HG03159 (cell line): Measurements from ENCODE around the gene BLOC1S1.

ENCODE experiments used
- ATAC-seq: cut with Tn5 transposase; IDR thresholded peaks from one replicate; pipeline ENCODE4 v1.9.1; 2021; ENCODE audit warnings: mild to moderate bottlenecking, moderate library complexity; ENCODE audit not compliant: unreplicated experiment

Gene BLOC1S1

DNA sequence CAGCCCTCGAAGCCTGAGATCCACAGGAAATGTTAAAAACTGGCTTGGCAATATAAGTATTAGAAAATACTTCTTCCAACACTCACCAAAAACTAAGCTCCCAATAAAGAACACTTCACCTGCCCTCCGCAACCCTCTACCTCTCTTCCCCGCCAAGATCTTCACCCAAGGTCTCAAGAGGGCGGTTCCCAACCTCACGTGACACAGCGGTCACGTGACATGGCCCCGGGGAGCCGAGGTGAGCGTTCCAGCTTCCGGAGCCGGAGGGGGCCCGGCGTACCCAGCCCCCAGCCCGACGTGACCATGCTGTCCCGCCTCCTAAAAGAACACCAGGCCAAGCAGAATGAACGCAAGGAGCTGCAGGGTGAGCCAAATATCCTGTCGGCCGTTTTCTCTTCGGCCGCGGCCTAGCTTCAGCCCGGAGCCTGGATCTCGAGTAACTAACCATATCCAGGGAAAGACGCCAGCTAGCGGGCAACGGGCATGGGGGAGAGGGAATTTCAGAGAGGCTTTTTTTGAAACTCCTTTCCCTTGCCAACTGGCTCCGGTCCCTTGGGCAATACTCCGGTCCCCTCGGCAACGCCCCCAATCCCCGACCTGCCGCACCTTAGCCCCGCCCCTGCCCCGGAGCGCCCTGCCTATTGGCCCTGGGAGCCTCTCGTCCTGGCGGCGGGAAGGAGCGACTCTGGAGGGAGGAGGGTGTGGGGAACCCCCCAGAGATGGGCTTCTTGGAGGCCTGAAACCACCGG is at the start of gene BLOC1S1:
TSS of gene BLOC1S1 (plus strand) at position 214 of the 749 bp plus-strand sequence. CDS start at position 220, 6 bp downstream.
- ATAC-seq, result peak; percentile 92

DNA sequence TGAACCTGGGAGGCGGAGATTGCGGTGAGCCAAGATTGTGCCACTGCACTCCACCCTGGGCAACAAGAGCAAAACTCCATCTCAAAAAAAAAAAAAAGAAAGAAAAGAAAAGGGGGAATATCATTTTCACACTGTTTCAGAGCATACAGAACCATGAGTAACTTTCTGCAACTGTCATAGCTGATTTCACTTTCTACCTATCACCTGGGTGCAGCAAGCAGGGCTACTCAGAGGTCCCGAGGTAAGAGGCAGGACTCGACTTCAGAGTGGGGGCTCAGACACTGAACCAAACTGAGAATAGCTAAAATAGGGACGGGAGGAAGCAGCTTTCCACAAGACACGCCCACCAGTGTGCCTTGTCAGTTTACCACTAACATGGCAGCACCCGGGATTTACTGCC is 49.3 kb upstream of the BLOC1S1 start:
- no peak for ATAC-seq

DNA sequence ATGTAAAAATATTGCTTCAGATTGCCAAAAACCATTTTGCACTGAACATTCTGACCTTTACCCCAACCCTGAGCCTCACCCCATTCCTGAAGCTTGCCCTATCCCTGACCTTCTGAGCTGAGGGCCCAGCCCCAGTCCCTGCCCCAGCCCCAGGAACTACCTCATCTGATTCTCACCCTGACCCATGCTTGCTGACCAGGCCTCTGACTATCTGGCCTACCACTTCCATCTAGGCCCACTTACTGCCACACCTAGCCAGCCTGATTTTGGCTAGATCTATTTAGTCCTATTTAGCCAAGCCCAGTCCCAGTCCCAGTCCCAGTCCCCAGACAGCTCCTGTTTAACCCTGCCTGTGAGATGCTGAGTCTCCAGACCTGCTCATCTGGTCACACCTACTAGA is 45.6 kb upstream of the BLOC1S1 start:
- ATAC-seq, result no peak

DNA sequence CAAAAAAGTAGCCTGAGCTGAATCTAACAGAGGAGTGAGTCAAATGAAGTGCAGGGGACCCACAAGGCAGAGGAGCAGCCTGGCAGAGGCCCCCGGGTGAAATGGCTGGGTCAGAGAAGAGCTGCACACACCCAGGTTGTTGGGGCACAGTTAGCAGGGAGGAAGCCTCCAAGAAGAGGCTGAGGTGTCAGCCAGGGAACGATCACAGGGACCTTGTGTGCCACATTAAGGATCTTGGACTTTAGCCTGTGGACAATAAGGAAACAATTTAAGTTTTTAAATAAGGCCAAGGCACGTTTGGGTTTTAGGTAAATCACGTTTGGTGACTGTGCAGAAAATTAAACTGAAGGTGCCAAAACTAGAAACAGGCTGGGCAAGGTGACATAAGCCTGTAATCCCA is 44.1 kb upstream of the BLOC1S1 start:
- no peak for ATAC-seq

DNA sequence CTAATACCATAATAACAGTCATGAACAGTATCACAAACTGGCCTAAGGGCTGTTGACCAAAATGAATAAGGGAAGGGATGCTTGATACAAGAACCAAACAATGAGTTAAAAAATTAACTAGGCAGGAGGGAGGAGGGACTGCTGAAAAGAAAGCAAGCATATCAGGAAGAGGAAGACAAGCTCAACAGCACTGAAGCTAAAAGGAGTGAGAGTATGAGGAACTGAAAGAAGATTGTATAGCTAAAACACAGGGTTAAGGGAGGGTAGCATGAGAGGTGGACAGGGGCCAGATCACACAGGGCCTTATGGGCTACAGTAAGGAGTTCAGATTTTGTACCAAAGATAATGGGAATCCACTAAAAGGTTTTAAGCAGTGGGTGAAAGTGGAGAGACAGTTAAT is 42.2 kb upstream of the BLOC1S1 start:
- peak; percentile 99 for ATAC-seq

DNA sequence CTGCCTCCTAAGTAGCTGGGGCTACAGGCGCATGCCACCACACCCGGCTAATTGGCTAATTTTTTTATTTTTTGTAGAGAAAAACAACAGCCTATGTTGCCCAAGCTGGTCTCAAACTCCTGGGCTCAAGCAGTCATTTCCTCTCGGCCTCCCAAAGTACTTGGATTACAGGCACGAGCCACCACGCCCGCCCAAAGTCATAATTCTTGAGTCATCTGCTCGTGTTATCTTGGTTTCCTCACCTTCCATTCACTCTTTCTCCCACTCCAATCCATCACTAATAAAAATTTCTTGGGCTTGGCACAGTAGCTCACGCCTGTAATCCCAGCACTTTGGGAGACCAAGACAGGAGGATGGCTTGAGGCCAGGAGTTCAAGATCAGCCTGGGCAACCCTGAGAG is 40.2 kb upstream of the BLOC1S1 start:
- ATAC-seq, result no peak

DNA sequence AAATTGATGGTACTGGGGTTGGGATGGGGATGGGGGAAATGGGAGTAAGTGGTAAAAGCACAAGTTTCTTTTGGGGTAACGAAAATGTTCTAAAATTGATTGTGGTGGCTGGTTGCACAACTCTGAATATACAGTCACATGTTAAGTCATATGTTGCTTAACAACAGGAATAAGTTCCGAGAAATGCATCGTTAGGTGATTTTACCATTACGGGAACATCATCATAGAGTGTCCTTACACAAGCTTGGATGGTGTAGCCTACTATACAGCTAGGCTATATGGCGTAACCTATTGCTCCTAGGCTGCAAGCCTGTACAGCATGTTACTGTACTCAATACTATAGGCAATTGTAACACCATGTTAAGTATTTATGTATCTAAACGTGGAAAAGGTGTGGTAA is 39.1 kb upstream of the BLOC1S1 start:
- no peak for ATAC-seq

DNA sequence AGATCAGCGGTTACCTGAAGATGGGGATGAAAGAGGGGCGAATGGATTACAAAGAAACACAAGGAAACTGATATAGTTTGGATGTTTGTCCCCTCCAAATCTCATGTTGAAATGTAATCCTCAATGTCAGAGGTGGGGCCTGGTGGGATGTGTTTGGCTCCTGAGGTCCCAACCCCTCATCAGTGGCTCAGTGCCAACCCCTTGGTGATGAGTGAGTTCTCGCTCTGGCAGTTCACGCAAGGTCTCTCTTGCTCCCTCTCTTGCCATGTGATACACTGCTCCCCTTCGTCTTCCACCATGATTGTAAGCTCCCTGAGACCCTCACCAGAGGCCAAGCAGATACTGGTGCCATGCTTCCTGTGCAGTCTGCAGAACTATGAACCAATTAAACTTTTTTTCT is 36.2 kb upstream of the BLOC1S1 start:
- ATAC-seq, result no peak

DNA sequence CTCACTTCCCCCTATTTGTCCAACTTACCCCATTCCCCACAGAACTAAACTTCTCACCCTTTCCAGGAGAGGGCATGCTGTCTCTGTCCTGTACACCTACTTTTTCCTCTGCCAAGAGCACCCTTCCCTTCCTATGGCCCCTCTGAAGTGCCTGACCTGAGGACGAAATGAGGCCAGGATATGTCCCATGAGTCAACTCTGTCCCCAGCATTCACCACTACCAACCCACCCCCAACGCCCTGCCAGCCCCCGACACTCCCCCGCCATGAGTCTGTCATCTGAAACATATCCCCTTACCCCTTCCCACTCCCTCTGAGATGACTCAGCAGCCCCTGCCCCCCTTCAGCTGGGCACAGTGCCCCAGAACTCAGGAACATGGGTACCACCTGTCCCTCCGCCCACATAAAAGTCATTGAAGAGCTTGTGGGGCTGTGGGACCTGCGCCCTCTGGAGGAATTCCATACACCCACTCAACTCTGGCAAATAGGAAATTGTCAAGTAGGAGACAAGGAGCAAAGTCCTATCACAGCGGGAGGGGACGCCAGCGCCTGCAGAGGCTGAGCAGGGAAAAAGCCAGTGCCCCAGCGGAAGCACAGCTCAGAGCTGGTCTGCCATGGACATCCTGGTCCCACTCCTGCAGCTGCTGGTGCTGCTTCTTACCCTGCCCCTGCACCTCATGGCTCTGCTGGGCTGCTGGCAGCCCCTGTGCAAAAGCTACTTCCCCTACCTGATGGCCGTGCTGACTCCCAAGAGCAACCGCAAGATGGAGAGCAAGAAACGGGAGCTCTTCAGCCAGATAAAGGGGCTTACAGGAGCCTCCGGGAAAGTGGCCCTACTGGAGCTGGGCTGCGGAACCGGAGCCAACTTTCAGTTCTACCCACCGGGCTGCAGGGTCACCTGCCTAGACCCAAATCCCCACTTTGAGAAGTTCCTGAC is 34.4 kb upstream of the BLOC1S1 start:
- no peak for ATAC-seq

DNA sequence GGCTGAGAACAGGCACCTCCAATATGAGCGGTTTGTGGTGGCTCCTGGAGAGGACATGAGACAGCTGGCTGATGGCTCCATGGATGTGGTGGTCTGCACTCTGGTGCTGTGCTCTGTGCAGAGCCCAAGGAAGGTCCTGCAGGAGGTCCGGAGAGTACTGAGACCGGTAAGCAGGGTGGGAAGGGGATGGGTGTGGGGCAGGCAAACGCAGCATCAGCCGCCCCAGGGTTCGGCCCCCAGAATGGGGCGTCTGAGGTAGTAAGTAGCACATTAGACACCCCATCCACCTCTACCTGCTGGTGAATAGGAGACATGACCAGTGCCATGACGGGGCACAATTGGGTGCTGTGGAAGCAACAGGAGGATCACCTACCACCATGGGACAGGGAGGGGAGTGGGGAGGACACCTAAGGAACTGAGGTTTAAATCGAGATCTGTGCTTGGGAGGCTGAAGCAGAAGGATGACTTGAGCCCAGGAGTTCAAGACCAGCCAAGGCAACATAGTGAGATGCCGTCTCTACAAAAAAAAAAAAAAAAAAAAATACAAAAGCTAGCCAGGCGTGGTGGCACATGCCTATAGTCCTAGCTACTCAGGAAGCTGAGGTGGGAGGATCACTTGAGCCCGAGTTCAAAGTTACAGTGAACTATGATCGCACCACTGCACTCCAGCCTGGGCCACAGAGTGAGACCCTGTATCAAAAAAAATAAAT is 33.6 kb upstream of the BLOC1S1 start:
- ATAC-seq, result no peak

DNA sequence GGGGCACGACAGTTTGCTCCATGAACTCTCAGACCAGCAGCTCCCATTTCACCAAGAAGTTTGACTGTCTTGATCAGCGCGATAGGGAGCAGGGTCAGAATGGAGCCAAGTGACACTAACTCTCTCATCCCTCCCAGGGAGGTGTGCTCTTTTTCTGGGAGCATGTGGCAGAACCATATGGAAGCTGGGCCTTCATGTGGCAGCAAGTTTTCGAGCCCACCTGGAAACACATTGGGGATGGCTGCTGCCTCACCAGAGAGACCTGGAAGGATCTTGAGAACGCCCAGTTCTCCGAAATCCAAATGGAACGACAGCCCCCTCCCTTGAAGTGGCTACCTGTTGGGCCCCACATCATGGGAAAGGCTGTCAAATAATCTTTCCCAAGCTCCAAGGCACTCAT is 32.2 kb upstream of the BLOC1S1 start:
- ATAC-seq, result no peak

DNA sequence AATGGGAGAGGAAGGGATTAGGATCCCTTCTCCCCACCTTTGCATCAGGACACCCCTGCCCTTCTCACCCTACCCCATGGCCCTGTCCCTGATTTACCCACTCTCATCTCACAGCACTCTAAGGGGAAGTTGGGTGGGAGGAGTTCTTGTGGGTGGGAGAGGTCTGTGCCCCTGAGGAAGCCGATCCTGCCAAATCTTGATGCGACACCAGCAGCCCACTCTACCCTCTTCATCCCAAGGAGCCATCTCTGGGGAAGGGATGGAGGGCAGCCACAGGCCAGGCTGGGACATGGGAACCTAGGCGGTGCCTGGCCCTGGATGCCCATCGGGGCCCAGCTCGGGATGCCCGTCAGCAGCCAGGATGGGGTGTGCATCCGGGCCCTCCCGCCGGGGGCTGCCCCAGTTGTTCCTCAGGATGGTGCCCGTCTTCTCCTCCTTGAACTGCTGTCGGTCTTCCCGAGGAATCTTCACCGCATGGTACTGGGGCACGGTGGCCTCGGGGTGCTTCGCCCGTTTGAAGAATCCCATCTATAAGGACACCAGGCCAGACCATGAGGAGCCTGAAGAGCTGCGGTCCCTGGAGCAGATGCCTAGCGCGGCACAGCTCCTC is 31.0 kb upstream of the BLOC1S1 start:
- no peak for ATAC-seq

DNA sequence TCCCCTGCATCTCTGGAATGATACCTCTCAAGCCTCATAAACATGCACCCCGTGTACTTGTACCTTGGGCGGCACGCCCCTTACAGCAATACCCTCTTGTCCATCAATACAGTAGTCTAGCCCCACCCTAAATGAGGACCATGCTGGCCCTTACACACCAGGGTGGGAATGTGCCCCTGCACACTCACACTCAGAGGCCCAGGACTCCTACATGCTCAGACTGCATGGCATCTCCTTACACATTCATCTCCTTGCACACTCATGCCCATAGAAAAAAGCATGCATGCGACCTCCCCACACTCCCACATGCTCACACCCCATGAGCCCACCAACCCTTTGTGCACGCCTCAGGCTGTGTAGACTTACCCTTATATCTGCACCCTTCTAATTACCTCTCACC is 30.2 kb upstream of the BLOC1S1 start:
- no peak for ATAC-seq

DNA sequence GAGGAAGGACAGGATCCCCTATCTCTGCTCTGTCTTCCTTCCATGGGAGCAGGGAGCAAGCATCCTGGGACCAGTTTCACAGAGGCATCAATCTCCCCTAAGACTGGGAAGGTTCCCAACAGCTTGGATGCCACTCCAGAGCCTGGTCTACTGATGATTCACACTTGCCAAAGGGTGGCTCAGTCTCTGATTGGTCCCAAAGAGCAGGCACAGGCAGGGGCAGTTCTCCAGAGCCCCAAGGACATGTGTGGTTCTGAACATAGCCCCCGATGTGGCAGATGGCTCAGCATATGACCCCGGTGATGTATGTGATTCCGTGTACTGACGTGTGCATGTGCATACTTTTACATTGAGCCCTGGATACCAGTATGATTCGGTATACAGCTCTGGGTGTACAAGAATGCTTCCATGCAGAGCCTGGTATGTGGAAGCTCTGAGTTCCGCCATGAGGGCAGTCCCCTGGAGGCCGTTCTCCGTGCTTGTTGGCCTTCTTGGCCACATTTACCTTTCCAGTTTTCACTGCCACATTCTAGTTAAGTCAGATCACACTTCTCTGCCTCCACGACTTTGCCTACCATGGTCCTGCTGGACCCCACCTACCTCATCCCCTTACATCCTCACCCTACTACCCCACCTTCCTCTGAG is 29.4 kb upstream of the BLOC1S1 start:
- no peak for ATAC-seq

DNA sequence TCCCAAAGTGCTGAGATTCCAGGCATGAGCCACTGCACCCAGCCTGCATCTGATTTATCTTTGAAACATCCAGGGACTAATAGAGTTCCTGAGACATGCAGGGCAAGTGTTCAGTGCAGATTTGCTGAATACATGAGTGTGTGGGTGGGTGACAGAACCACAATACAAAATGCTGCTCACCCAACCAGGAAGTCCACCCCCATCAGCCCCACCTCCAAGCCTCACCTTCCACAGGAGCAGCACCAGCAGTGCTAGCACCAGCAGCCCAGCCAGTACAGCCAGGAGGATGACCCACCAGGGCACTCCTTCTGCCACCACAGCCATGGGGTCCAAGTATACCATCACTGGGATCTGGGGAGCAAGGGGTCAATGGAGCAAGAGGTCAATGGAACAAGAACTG is 28.1 kb upstream of the BLOC1S1 start:
- no peak for ATAC-seq

DNA sequence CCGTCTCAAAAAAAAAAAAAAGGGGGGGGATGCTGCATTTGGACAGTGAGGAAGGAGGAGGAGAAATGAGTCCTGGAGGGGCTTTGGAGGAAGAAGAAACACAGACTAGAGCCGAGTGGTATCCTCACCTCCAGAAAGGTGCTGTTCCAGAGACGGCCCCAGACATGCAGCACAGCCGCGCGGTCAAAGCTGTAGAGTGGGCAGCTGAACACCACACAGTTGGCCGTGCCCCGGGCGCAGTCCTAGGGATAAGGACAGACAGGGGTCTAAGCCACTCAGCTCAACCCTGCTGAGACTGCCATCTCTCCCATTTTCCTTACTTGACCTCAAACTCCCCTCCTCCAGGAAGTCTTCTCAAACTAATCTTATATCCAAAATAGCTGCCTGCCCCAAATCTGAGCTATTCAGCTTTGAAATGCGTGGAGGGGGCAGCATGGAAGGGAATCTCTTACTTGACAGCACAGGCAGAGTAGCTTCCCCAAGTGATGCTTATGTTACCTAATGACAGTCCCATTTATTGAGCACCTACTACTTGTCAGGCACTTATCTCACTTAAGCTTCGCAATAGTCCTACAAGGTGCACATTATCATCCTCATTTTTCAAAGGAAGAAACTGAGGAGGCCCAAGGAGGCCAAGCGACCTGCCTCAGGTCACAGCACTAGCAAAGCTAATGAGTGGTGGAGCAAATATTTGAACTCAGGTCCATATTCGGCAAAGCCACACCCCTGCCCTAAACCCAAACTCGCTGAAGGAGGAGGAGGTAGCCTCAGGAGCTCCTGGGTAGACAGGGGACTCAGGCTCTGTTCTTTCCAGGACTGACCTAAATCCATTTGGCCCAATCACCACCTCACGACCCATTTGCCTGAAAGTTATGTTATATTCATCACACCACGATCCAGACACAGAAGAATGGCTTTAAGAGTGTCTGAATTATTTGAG is 26.9 kb upstream of the BLOC1S1 start:
- ATAC-seq, result no peak

DNA sequence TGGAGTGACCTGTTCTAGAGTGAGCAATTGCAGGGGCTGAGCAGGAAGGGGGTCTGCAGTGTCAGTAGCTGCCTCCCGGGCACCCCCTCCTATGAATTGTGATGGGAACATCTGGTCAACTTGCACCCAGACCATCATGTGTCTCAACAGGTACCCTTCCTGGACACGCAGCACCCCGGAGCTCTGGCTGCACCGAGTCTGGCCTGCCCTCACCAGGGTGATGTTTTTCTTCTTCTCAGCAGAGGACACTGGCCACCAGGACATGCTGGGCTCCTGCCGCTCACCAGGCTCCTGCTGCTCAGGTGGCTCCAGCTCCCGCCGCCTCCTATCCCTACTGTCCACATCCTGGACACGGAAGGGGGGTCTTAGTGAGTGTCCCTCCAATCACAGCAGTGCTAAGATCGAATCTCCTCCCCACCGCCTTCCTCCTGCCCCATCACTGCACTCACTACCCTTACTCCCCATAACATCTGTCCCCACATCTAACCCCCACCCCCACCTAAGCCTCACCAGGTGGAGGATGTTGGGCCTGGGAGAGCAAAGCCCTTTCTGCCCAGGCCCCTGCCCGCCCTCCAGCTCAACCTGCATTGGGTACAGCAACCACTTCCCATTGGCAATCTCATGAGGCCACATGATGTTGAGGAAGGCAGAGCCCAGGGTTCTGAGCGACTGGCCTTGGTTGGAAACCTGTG is 23.1 kb upstream of the BLOC1S1 start:
- no peak for ATAC-seq

DNA sequence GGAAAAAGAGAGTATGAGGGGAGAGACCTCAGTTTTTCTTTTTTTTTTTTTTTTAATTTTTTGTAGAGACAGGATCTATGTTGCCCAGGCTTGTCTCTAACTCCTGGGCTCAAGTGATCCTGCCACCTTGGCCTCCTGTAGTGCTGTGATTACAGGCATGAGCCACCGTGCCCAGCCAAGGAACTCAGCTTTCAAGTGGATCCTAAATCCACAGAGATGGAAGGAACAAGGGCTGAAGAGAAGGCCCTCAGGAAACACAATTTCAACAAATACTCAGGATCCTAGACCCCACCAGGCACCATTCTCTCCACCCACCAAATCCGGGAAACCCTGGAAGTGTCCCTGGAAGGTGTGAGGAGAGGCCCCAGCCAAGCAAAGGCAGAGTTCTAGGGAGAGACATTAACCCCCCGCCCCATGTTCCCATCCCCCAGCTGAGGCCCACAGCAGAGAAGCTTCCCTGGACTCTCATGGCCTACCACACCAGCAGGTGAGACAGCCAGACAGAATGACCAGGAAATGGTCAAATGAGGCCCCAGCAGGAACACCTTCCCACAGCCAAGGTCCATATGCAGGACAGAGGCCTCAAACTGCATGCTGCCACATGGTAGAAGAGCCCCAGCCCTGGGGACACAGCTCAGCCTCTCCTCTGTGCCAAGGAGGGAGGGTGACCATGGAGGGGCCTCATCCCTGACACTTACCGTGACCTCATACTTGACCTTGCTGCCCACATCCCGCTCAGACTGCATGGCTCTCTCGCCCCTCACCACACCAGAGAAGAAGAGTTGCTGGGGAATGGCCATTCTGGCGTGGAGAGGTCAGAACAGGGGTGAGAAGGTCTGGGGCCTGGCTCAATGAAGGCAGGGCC is 22.3 kb upstream of the BLOC1S1 start:
- ATAC-seq, result no peak
